GM19324 (cell line): Measurements from ENCODE around the gene LSM7.

ENCODE experiments used
- ATAC-seq: cut with Tn5 transposase; IDR thresholded peaks from one replicate; pipeline ENCODE4 v1.9.1; 2021; ENCODE audit warnings: mild to moderate bottlenecking, moderate library complexity; ENCODE audit not compliant: unreplicated experiment, low FRiP score

The LSM7 gene

DNA sequence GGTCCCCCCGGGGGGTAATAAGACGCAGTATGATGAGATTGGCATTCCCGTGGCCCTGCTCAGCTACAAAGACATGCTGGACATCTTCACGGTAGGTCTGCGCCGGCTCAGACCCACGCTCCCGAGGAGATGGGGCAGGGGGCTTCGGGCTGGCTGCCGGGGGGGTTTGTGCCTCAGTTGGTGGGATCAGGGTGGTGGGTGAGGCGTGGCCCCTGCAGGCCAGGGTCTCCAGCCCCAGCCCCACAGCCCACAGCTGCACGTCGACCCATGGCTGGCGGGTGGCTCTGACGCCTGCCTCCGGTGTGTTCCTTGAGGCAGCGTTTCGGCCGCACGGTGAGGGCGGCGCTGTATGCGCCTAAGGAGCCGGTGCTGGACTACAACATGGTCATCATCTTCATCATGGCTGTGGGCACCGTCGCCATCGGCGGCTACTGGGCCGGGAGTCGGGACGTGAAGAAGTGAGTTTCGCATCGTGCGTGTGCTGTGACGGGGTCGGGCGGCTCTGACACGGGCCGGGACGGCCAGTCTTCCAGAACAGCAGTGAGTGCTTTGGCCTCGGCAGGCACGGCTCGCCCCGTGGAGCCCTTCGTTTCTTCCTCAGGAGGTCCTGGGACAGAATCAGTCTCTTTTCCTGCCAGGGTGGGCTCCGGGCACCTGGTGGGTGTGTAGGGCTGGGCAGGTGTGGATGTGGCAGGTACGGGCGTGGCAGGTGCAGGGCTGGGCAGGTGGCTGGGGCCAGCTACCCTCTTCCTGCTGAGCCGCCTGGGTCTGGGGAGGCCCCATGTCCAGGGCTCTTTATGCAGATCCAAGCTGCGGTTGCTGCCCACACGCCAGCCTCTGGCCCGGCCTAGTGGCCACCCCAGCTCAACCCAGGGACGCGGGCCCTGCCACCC, 10.6 kb upstream of the LSM7 start:
- no peak for ATAC-seq

GRCh38 chr19:2338055-2338615, 9.7 kb upstream of the LSM7 start:
- no peak for ATAC-seq

GRCh38 chr19:2337329-2337707, 8.9 kb upstream of the LSM7 start:
- ATAC-seq: no peak

- no peak for ATAC-seq
Measured at GRCh38 chr19:2336528-2337328, 8.3 kb upstream of the LSM7 start.

- no peak for ATAC-seq
Measured at GRCh38 chr19:2335848-2336247, 7.5 kb upstream of the LSM7 start.

GRCh38 chr19:2334986-2335846, 6.8 kb upstream of the LSM7 start:
- ATAC-seq: no peak

DNA sequence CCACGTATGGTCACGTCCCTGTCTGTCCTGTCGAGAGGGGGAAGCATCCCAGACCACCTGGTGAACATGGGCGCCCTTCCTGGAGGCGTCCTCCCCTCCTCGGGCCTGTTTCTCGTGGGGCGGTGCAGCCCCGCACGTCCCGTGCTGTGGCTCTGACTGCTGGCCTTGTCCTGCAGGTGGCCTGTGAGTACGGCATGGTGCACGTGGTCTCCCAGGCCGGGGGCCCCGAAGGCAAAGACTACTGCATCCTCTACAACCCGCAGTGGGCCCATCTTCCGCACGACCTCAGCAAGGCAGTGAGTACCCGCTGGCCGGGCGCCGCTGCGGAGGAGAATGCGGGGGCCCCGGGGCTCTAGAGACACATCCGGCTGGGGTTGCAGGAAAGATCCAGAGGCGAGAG, 6.0 kb upstream of the LSM7 start:
- ATAC-seq: no peak

GRCh38 chr19:2333807-2334211, 5.4 kb upstream of the LSM7 start:
- ATAC-seq: no peak

DNA sequence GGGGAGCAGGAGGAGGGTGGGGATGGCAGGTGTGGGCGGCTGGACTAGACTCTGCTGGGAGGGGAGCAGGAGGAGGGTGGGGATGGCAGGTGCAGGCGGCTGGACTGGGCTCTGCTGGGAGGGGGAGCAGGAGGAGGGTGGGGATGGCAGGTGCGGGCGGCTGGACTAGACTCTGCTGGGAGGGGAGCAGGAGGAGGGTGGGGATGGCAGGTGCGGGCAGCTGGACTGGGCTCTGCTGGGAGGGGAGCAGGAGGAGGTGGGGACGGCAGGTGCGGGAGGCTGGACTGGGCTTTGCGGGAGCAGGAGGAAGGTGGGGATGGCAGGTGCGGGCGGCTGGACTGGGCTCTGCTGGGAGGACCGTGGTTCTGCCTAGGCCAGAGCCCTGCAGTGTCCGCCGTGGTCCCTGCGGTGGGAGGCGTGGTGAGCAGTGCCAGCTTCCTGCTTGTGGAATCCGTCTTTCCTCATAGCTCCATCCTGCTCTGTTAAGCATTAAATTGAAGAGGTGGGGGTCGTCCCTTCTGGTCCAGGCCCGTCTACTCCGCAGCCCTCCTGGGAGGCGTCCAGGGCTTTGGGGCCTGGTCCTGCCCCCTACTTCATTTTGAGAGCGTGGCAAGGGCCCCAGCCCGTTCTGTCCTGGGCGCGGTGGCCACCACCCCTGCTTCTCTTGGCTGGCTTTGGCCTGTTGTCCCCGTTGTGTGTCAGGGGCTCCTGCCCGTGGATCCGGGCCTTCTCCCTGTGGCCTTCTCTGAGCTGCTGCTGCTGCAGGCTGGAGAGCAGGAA, 4.8 kb upstream of the LSM7 start:
- ATAC-seq: no peak

DNA sequence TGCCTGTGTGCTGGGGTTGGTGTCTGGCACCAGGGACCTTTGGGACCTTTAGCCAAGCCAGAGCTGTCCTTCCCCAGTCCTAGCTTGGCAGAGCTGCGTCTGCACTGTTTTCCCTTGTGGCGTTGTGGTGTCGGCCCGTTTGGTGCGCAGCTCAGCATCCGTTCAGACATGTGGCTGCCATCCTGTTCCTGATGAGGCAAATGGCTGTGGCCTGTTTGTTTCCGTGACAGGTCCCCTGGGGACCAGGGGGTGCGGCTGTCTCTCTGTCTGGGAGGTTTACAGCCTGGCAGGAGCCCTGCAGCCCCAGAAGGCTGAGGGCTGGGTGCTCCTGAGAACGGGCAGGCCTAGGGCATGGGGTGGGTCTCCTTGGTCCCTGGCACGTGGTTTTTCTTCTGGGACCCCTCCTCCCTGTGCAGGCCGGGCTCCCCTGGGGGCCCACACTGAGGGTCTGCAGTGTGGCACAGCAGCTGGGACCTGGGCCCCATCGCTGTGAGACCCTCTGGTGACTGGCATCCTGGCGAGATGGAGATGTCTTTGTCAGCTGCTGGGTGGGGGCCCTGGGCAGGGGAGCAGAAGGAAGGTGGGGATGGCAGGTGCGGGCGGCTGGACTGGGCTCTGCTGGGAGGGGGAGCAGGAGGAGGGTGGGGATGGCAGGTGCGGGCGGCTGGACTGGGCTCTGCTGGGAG, 4.1 kb upstream of the LSM7 start:
- no peak for ATAC-seq

DNA sequence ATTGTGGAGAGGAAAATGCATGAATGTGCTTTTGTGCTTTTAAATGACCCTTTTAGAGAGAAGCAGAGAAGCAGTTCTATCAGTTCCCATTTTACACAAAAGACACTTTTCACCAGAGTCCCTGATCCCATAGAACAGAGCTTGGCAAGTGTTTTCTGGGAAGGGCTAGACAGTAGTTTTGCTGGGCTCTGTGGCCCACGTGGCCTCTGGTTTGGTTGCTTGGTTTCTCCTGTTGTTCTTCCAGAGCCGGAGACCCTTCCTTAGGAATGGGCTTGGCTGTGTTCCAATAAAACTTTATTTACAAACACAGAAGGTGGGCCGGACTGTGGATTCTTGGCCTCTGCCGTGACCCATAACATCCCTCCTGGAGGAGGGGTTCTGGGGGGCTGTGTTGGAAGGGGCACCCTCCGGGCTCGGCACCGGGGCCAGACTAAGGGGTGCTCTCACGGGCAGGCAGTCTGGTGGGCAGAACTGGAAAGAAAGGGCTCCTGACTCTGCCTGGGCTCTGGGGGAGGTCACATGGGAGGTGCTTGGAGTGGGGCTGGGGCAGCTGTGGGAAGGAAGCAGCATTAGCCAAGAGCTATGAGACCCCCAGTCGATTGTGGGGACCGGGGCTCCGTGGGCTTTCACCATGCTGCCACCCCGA, 3.3 kb upstream of the LSM7 start:
- ATAC-seq: no peak

DNA sequence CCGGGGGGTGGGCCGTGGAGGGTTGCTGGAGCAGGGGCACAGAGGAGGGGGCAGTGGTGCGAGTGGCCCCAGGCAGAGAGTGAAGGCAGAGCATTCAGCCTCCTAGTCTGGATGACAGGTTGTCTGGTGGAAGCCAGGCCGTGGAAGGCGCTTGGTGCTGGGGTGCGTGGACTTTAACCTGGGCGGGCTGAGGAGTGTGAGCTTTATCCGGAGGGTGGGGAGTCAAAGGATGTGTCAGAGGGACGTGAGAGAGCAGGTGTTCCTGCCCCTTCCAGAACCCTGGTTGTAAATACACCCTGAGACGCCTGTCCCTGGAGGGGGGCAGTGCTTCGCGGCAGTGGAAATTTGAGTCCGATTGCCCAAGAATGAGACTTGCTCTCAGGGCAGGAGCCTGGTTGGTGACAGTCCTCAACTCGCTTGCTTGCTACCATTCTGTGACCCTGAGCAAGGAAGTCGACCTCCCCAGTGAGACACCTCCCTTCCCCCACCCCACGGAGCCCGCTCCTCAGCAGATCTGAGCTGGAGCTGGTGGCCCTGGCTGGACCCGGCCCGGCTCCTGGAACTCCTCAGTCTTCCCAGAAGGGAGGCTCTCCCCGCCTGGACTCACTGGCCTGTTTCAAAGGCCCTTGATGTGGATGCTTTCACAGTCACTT, 2.4 kb upstream of the LSM7 start:
- ATAC-seq: no peak

GRCh38 chr19:2330255-2330631, 1.9 kb upstream of the LSM7 start:
- ATAC-seq: no peak

- ATAC-seq: no peak
Measured at GRCh38 chr19:2329501-2329916, 1.1 kb upstream of the LSM7 start.

DNA sequence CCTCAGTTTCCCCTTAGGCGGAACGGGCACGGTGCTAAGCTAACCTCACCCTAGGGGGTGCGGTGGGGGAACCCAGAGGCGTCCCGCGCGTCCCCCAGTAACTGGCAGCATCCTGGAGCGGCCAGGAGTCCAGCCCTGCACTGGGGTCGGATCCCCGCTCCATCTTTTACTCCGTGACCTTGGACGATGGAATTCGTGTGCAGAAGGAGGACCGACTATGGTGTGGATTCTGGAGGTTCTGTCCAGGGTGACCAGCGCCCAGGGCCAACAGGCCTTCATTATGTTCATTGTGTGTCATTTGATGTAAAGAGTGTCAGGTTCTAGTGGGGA, 728 bp upstream of the LSM7 start:
- no peak for ATAC-seq

GRCh38 chr19:2327773-2328400, 499 bp downstream of the LSM7 start:
- no peak for ATAC-seq

DNA sequence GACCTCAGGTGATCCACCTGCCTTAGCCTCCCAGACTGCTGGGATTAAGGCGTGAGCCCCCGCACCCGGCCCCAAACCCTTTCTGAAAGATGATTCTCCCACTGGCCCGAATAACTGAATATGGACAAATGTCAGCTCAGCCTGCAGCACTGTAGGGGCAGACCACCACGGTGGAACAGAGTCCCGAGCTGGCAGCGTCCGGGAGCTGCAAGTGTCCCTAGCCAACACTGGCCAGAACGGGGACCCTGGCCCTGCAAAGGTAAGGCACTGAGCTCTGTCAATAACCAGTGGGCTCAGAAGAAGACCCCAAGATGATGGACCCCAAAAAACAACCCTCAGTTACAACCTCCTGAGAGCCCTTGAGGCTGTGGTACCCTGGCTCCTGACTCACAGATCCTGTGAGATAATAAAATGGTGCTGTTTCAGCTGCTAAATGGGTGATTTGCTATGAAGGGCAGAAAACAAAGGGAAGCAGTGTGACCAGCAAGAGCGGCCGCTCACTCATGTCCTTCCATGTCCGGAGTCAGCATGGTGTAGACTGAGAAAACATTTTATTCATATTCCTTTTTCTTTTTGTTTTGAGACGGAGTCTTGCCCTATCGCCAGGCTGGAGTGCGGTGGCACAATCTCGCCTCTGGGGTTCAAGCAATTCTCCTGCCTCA, 1.6 kb downstream of the LSM7 start:
- ATAC-seq: no peak
